HG03025 (cell line): ENCODE data around the gene SHISAL1.

Experiments used
- ATAC-seq: cut with Tn5 transposase; IDR thresholded peaks from one replicate; pipeline ENCODE4 v1.9.1; 2021; ENCODE audit warnings: mild to moderate bottlenecking, moderate library complexity; ENCODE audit not compliant: unreplicated experiment, low FRiP score

Gene SHISAL1

GRCh38 chr22:44281768-44282637, 30.7 kb downstream of the SHISAL1 start:
- no peak for ATAC-seq

- no peak for ATAC-seq
Measured at GRCh38 chr22:44280665-44281188, 32.0 kb downstream of the SHISAL1 start.

GRCh38 chr22:44279069-44279360, 33.7 kb downstream of the SHISAL1 start:
- no peak for ATAC-seq

GRCh38 chr22:44278243-44279068, 34.3 kb downstream of the SHISAL1 start:
- no peak for ATAC-seq

- no peak for ATAC-seq
Measured at GRCh38 chr22:44277386-44278135, 35.2 kb downstream of the SHISAL1 start.

GRCh38 chr22:44276706-44277356, 35.9 kb downstream of the SHISAL1 start:
- ATAC-seq: no peak

GRCh38 chr22:44276041-44276440, 36.7 kb downstream of the SHISAL1 start:
- no peak for ATAC-seq

GRCh38 chr22:44275631-44275995, 37.1 kb downstream of the SHISAL1 start:
- no peak for ATAC-seq

GRCh38 chr22:44274918-44275630, 37.7 kb downstream of the SHISAL1 start:
- ATAC-seq: no peak

GRCh38 chr22:44273175-44273574, 39.6 kb downstream of the SHISAL1 start:
- ATAC-seq: no peak

- ATAC-seq: no peak
Measured at GRCh38 chr22:44272401-44272771, 40.4 kb downstream of the SHISAL1 start.

- no peak for ATAC-seq
Measured at GRCh38 chr22:44271732-44272400, 40.9 kb downstream of the SHISAL1 start.

GRCh38 chr22:44271010-44271500, 41.7 kb downstream of the SHISAL1 start:
- ATAC-seq: no peak

- no peak for ATAC-seq
Measured at GRCh38 chr22:44270556-44270880, 42.2 kb downstream of the SHISAL1 start.

GRCh38 chr22:44269757-44270555, 42.8 kb downstream of the SHISAL1 start:
- no peak for ATAC-seq

- no peak for ATAC-seq
Measured at GRCh38 chr22:44269117-44269498, 43.6 kb downstream of the SHISAL1 start.

GRCh38 chr22:44268431-44269116, 44.2 kb downstream of the SHISAL1 start:
- ATAC-seq: no peak

- ATAC-seq: no peak
Measured at GRCh38 chr22:44267856-44268255, 44.9 kb downstream of the SHISAL1 start.
